GM23338 (cell line): ENCODE data around the gene B4GALT2. TPM values are rescaled to one million over a fixed set of nuclear protein-coding genes. Genes with fewer than 3 reads are reported as not detected.

Experiments
- ATAC-seq: fragments of 200-7000 bp; cut with Tn5 transposase; 3 replicates; pipeline ENCODE4 v1.9.1; 2020
- DNase-seq: peaks from one replicate; pipeline ENCODE4 v3.0.0-alpha.2; 2015; ENCODE audit warnings: low spot score
- H2AFZ ChIP-seq: fragments of 200-600 bp; sonication (generic); 2 replicates; pipeline ENCODE4 v1.8.0; 2016; ENCODE audit warnings: antibody characterized with exemption, mild to moderate bottlenecking, moderate library complexity
- H3F3A ChIP-seq: fragments of 200-600 bp; sonication (generic); replicated peaks from 2 replicates; pipeline ENCODE4 v1.8.0; 2017; ENCODE audit warnings: antibody characterized with exemption, mixed run types, low read depth
- H3K27ac ChIP-seq: fragments of 200-600 bp; sonication (generic); 2 replicates; pipeline ENCODE4 v1.6.1; 2016; ENCODE audit warnings: low read depth
- H3K27me3 ChIP-seq: fragments of 200-600 bp; sonication (generic); 2 replicates; pipeline ENCODE4 v1.8.0; 2016; ENCODE audit warnings: mild to moderate bottlenecking, mixed run types, moderate library complexity; ENCODE audit not compliant: insufficient read depth
- H3K36me3 ChIP-seq: fragments of 200-600 bp; sonication (generic); 2 replicates; pipeline ENCODE4 v1.8.0; 2016; ENCODE audit warnings: mild to moderate bottlenecking; ENCODE audit not compliant: insufficient read depth
- H3K4me1 ChIP-seq: fragments of 200-600 bp; sonication (generic); 2 replicates; pipeline ENCODE4 v1.8.0; 2016; ENCODE audit warnings: mild to moderate bottlenecking, moderate library complexity; ENCODE audit not compliant: insufficient read depth
- H3K4me2 ChIP-seq: fragments of 200-600 bp; sonication (generic); 2 replicates; pipeline ENCODE4 v1.7.1; 2017; ENCODE audit warnings: mixed run types
- H3K4me3 ChIP-seq: fragments of 200-600 bp; sonication (generic); 2 replicates; pipeline ENCODE4 v1.6.1; 2016; ENCODE audit warnings: mixed run types
- H3K79me2 ChIP-seq: fragments of 200-600 bp; sonication (generic); replicated peaks from 2 replicates; pipeline ENCODE4 v1.8.0; 2017; ENCODE audit warnings: mild to moderate bottlenecking; ENCODE audit not compliant: insufficient read depth
- H3K9me2 ChIP-seq: fragments of 200-600 bp; sonication (generic); 2 replicates; pipeline ENCODE4 v1.8.0; 2017; ENCODE audit not compliant: insufficient read depth
- H4K20me1 ChIP-seq: fragments of 200-600 bp; sonication (generic); replicated peaks from 2 replicates; pipeline ENCODE4 v1.8.0; 2017; ENCODE audit warnings: mild to moderate bottlenecking; ENCODE audit not compliant: insufficient read depth
- H3K27ac Mint-ChIP-seq: 2 replicates; pipeline ENCODE4 v1.8.0; 2020; ENCODE audit warnings: inconsistent platforms, mild to moderate bottlenecking, moderate library complexity, mixed read lengths
- H3K27me3 Mint-ChIP-seq: 3 replicates; pipeline ENCODE4 v1.8.0; 2022; ENCODE audit warnings: low read depth, mild to moderate bottlenecking, moderate library complexity, mixed read lengths, inconsistent platforms; ENCODE audit not compliant: insufficient read depth, poor library complexity
- H3K36me3 Mint-ChIP-seq: 3 replicates; pipeline ENCODE4 v1.8.0; 2021; ENCODE audit warnings: low read depth, mild to moderate bottlenecking, inconsistent platforms, moderate library complexity, mixed read lengths
- H3K4me1 Mint-ChIP-seq: 3 replicates; pipeline ENCODE4 v1.8.0; 2020; ENCODE audit warnings: mild to moderate bottlenecking, inconsistent platforms, mixed read lengths
- H3K4me3 Mint-ChIP-seq: 3 replicates; pipeline ENCODE4 v1.8.0; 2021; ENCODE audit warnings: moderate library complexity, mild to moderate bottlenecking, inconsistent platforms, mixed read lengths
- H3K9me3 Mint-ChIP-seq: 3 replicates; pipeline ENCODE4 v1.8.0; 2020; ENCODE audit warnings: moderate library complexity, mild to moderate bottlenecking, inconsistent platforms, mixed read lengths
- CREB1 ChIP-seq: fragments of 250-450 bp; sonication (Bioruptor Pico); IDR thresholded peaks from 2 replicates; pipeline ENCODE4 v1.5.0; 2020; ENCODE audit warnings: low read depth, mild to moderate bottlenecking, moderate library complexity
- ETS1 ChIP-seq: IDR thresholded peaks from 2 replicates; pipeline ENCODE4 v1.6.1; 2016; ENCODE audit warnings: antibody characterized with exemption
- EZH2 ChIP-seq: fragments of 200-600 bp; sonication (generic); IDR thresholded peaks from one replicate; pipeline ENCODE4 v1.8.0; 2017; ENCODE audit warnings: antibody characterized with exemption, mild to moderate bottlenecking, low read depth; ENCODE audit not compliant: unreplicated experiment
- EZH2phosphoT487 ChIP-seq: fragments of 200-600 bp; sonication (generic); IDR thresholded peaks from one replicate; pipeline ENCODE4 v1.8.1; 2018; ENCODE audit warnings: antibody characterized with exemption; ENCODE audit not compliant: unreplicated experiment
- JUNB ChIP-seq: IDR thresholded peaks from one replicate; pipeline ENCODE4 v1.6.1; 2016; ENCODE audit warnings: antibody characterized with exemption; ENCODE audit not compliant: unreplicated experiment
- NANOG ChIP-seq: IDR thresholded peaks from 2 replicates; pipeline ENCODE4 v1.6.1; 2016; ENCODE audit warnings: antibody characterized with exemption, borderline replicate concordance
- POLR2AphosphoS5 ChIP-seq: IDR thresholded peaks from 2 replicates; pipeline ENCODE4 v1.6.1; 2016; ENCODE audit warnings: antibody characterized with exemption, low read depth
- REST ChIP-seq: IDR thresholded peaks from one replicate; pipeline ENCODE4 v1.6.1; 2018; ENCODE audit warnings: antibody characterized with exemption; ENCODE audit not compliant: unreplicated experiment
- STAT1 ChIP-seq: IDR thresholded peaks from one replicate; pipeline ENCODE4 v1.6.1; 2016; ENCODE audit warnings: antibody characterized with exemption; ENCODE audit not compliant: unreplicated experiment
- ZNF114 ChIP-seq: fragments of 250-450 bp; sonication (Bioruptor Pico); IDR thresholded peaks from 2 replicates; pipeline ENCODE4 v1.5.0; 2020; ENCODE audit warnings: mild to moderate bottlenecking, moderate library complexity
- ZNF331 ChIP-seq: fragments of 250-450 bp; sonication (Bioruptor Pico); IDR thresholded peaks from 2 replicates; pipeline ENCODE4 v1.5.0; 2020; ENCODE audit warnings: low read depth, mild to moderate bottlenecking, moderate library complexity
- ZNF462 ChIP-seq: fragments of 250-450 bp; sonication (Bioruptor Pico); IDR thresholded peaks from 2 replicates; pipeline ENCODE4 v1.5.0; 2020; ENCODE audit warnings: mild to moderate bottlenecking, moderate library complexity
- polyA plus RNA-seq: library from polyadenylated mRNA; unstranded; fragments of >200 nt; fragmentation: Nextera tagmentation; extraction: Ambion mirVana; gene quantifications from 2 replicates; pipeline ENCODE4 v1.2.1, GENCODE V29; 2016
- total RNA-seq: library from RNA; depleted of rRNA; stranded (reverse); fragments of >200 nt; shearing (Covaris generic); gene quantifications from 2 replicates; pipeline ENCODE4 v1.2.3, GENCODE V29; 2014
- TF ChIP-seq, protein P1 (sequence below), 2 experiments: fragments of 200-600 bp in 1 of 2; sonication (generic) in 1 of 2; conservative IDR thresholded peaks; 2 replicates each; pipeline versions ENCODE4 v1.5.1 to v1.6.1; 2016 to 2017; ENCODE audit warnings: antibody characterized with exemption in 2 of 2, low read depth in 2 of 2, mild to moderate bottlenecking in 2 of 2, moderate library complexity in 1 of 2

The B4GALT2 gene
- total and polyA plus RNA-seq, 2 experiments from 2014 or later: 22.4 to 63.1 TPM

DNA sequence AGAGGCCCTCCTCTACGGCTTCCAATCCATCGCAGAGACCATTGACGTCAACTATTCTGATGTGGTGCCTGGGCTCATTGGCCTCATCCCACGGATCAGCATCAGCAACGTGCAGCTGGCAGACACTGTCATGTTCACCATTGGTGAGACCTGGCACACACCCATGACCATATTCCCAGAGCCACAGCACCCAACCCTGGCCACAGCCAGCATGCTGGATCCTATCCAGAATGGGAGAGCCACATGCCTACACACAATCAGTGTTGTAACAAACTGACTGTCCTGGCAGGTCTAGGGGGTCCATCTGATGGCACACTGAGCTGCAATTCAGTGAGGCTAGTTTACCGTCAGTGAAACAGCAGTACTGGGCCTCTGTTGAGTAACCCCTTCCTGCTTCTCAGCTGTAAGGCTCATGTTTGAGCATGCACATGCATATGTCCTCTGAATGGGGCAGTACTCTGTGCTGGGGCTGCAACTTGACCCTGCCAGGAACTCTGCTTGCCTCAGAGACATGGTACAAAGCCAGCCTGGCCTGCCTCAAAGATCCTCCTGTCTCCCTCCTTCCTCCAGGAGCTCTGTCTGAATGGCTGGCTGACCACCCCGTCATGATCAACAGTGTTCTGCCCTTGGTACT is 21.5 kb upstream of the B4GALT2 start:
- Mint-ChIP-seq H3K9me3 (no peaks in the 10 kb centered on the region), H3K36me3 (no peaks in the 10 kb centered on the region; the same call in 1 of the 3 replicates), H3K4me3 (no peak overlapping the region; the same call in 2 of the 3 replicates), H3K4me1 (peaks cover 10% of the 10 kb centered on the region), H3K27ac (no peak overlapping the region), H3K27me3 (peaks cover 12% of the 10 kb centered on the region)
- Histone ChIP-seq H3K27ac (no peak overlapping the region), H4K20me1 (no peaks in the 10 kb centered on the region), H3K79me2 (0 out of 2 replicates have a peak, but pooled peaks cover 4% of the 10 kb centered on the region), H3K27me3 (no peaks in the 10 kb centered on the region), H3K4me1 (peaks cover 3% of the 10 kb centered on the region; the same call in 1 of the 2 replicates), H3F3A (no peaks in the 10 kb centered on the region), H2AFZ (no peak overlapping the region), H3K36me3 (no peaks in the 10 kb centered on the region), H3K4me3 (no peak overlapping the region), H3K9me2 (no peaks in the 10 kb centered on the region), H3K4me2 (no peak overlapping the region)
- DNase-seq (no peak), ATAC-seq (no peak)
- no peak for TF ChIP-seq REST
- no peak for TF ChIP-seq CREB1 (CRISPR knock-in tag)
- no peak for TF ChIP-seq EZH2
- no peak for TF ChIP-seq ZNF331
- no peak for TF ChIP-seq EZH2phosphoT487
- no peak for TF ChIP-seq ZNF114
- TF ChIP-seq, protein P1, sequence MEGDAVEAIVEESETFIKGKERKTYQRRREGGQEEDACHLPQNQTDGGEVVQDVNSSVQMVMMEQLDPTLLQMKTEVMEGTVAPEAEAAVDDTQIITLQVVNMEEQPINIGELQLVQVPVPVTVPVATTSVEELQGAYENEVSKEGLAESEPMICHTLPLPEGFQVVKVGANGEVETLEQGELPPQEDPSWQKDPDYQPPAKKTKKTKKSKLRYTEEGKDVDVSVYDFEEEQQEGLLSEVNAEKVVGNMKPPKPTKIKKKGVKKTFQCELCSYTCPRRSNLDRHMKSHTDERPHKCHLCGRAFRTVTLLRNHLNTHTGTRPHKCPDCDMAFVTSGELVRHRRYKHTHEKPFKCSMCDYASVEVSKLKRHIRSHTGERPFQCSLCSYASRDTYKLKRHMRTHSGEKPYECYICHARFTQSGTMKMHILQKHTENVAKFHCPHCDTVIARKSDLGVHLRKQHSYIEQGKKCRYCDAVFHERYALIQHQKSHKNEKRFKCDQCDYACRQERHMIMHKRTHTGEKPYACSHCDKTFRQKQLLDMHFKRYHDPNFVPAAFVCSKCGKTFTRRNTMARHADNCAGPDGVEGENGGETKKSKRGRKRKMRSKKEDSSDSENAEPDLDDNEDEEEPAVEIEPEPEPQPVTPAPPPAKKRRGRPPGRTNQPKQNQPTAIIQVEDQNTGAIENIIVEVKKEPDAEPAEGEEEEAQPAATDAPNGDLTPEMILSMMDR (conservative IDR thresholded peaks at IDR 0.05; ENCODE audit: low read depth in 2 of 2): no peak
- no peak for TF ChIP-seq ZNF462 (CRISPR knock-in tag)
- TF ChIP-seq STAT1: no peak
- no peak for TF ChIP-seq POLR2AphosphoS5
- TF ChIP-seq NANOG: no peak
- no peak for TF ChIP-seq JUNB
- TF ChIP-seq ETS1: no peak
